DMS 273 (cell line): ENCODE measurements around the gene TXNIP.

Experiments
- DNase-seq: peaks from one replicate; lab custom pipeline; 2025; ENCODE audit not compliant: unreplicated experiment; lab: John Stamatoyannopoulos, UW

TXNIP gene

GRCh38 chr1:146012703-146013558 is 16.6 kb upstream of the TXNIP start:
- DNase-seq = peak; percentile 84

GRCh38 chr1:146010126-146010738 is 13.9 kb upstream of the TXNIP start:
- no peak for DNase-seq

GRCh38 chr1:146007489-146008133 is 11.2 kb upstream of the TXNIP start:
- no peak for DNase-seq

- no peak for DNase-seq
These were observed 5.3 kb upstream of the TXNIP start for GRCh38 chr1:146001709-146002108.

GRCh38 chr1:145999321-146000024 is 3.1 kb upstream of the TXNIP start:
- DNase-seq = peak; percentile 74

- DNase-seq = peak; percentile 64
These were observed 1.3 kb upstream of the TXNIP start for GRCh38 chr1:145997718-145998023.

GRCh38 chr1:145997016-145997717 is 788 bp upstream of the TXNIP start:
- DNase-seq = peak; percentile 67

- DNase-seq = peak; percentile 38
These were observed 381 bp downstream of the TXNIP start for GRCh38 chr1:145995964-145996432.

GRCh38 chr1:145995148-145995881 is 1.1 kb downstream of the TXNIP start:
- no peak for DNase-seq

- DNase-seq = no peak
These were observed 1.8 kb downstream of the TXNIP start for GRCh38 chr1:145994391-145995120.

GRCh38 chr1:145993618-145994390 is 2.6 kb downstream of the TXNIP start:
- no peak for DNase-seq

- no peak for DNase-seq
These were observed 3.3 kb downstream of the TXNIP start for GRCh38 chr1:145992958-145993617.

GRCh38 chr1:145992502-145992936 is 3.9 kb downstream of the TXNIP start:
- DNase-seq = no peak

- DNase-seq = peak; percentile 49
These were observed 4.5 kb downstream of the TXNIP start for GRCh38 chr1:145991735-145992412.

GRCh38 chr1:145990249-145990855 is 6.0 kb downstream of the TXNIP start:
- DNase-seq = peak; percentile 53

- no peak for DNase-seq
These were observed 7.6 kb downstream of the TXNIP start for GRCh38 chr1:145988773-145989172.

GRCh38 chr1:145987926-145988325 is 8.5 kb downstream of the TXNIP start:
- DNase-seq = no peak
